ENCODE results near the gene SULT1C3. TPM values are rescaled to one million over a fixed set of nuclear protein-coding genes. Genes with fewer than 3 reads are reported as not detected.

The SULT1C3 gene
- polyA plus RNA-seq, 2 of the 4 experiments (the other 2 are of a cell fraction): not detected

GRCh38 chr2:108199726-108200125 is 40.0 kb upstream of the SULT1C3 start:
- CTCF ChIA-PET: interaction anchor here (1.2 to 1.7 kb wide), 2 partner anchors 69 to 263 kb away, joined by 3 to 5 read pairs; no protein-coding TSS in a partner anchor
- DNase-seq (ENCODE audit: low read depth in 1 of 2, low spot score in 1 of 2) (peak in 1 of 2 experiments; percentile 10), ATAC-seq (no peak), FAIRE-seq (no peak)
- peaks cover 2% of the 10 kb centered on the region; the same call in 2 of the 3 replicates for H3K9me3 ChIP-seq
- no peak overlapping the region for H3K4me2 ChIP-seq
- peaks cover under 1% of the 10 kb centered on the region; the same call in 1 of the 3 replicates for H3K4me1 ChIP-seq
- H3K27ac ChIP-seq: no peak overlapping the region
- TF ChIP-seq RFX5 (IDR thresholded peaks at IDR 0.05) (no peak), CTCF (IDR thresholded peaks at IDR 0.05) (no peak), ZFP36 (IDR thresholded peaks at IDR 0.05; ENCODE audit: borderline replicate concordance, partially characterized antibody) (peak; percentile 2)
- H3K4me3 ChIP-seq: no peak overlapping the region
- POLR2A ChIA-PET: no interaction called here

GRCh38 chr2:108200569-108200968 is 39.2 kb upstream of the SULT1C3 start:
- no peak for TF ChIP-seq CHD2 (IDR thresholded peaks at IDR 0.05; ENCODE audit: low read length, partially characterized antibody)
- no peak for TF ChIP-seq FOSL2 (IDR thresholded peaks at IDR 0.05)
- TF ChIP-seq FOSL2 (CRISPR knock-in tag; IDR thresholded peaks at IDR 0.05): no peak
- no peak for TF ChIP-seq REST (IDR thresholded peaks at IDR 0.05)
- no peak for TF ChIP-seq CBX8 (IDR thresholded peaks at IDR 0.05)
- TF ChIP-seq RNF2 (IDR thresholded peaks at IDR 0.05; ENCODE audit: borderline replicate concordance, low read depth): no peak
- TF ChIP-seq HDAC2 (IDR thresholded peaks at IDR 0.05): no peak
- TF ChIP-seq ZC3H11A (IDR thresholded peaks at IDR 0.05): no peak
- TF ChIP-seq TP53 (CRISPR knock-in tag; IDR thresholded peaks at IDR 0.05): no peak
- TF ChIP-seq NR3C1 (IDR thresholded peaks at IDR 0.05): no peak
- no peak for TF ChIP-seq SMC3 (IDR thresholded peaks at IDR 0.05)
- TF ChIP-seq MAFK (IDR thresholded peaks at IDR 0.05; ENCODE audit: partially characterized antibody): no peak
- no peak for TF ChIP-seq PBX3 (IDR thresholded peaks at IDR 0.05)
- no peak for TF ChIP-seq TFCP2L1 (CRISPR knock-in tag; IDR thresholded peaks at IDR 0.05)
- no peak for TF ChIP-seq FOSB (CRISPR knock-in tag; IDR thresholded peaks at IDR 0.05)
- no peak for TF ChIP-seq CEBPB (IDR thresholded peaks at IDR 0.05)
- TF ChIP-seq KDM5A (IDR thresholded peaks at IDR 0.05): no peak
- no peak for TF ChIP-seq RAD21 (conservative IDR thresholded peaks at IDR 0.05 in 1 of 2, IDR thresholded peaks at IDR 0.05 in 1 of 2)
- no peak for TF ChIP-seq RCOR1 (IDR thresholded peaks at IDR 0.05; ENCODE audit: low read depth, low read length)
- TF ChIP-seq HMGXB4 (CRISPR knock-in tag; IDR thresholded peaks at IDR 0.05; ENCODE audit: borderline replicate concordance): no peak
- no peak overlapping the region for H3K4me3 ChIP-seq
- DNase-seq (ENCODE audit: low read depth in 1 of 2, low spot score in 1 of 2): no peak
- no peak overlapping the region for H3K4me2 ChIP-seq
- no peak overlapping the region for H3K27ac ChIP-seq
- POLR2A ChIA-PET: no interaction called here
- WGBS (ENCODE audit: missing lambda C conversion rate): 77% methylated on average over 7 of the region's 7 CpGs
- no peaks in the 10 kb centered on the region for H3K4me1 ChIP-seq
- no peak for FAIRE-seq
- CTCF ChIA-PET: interaction anchor here (1.7 kb wide), 1 partner anchor 68 kb away, joined by 5 read pairs; no protein-coding TSS in a partner anchor
- H3K9me3 ChIP-seq: peaks cover 2% of the 10 kb centered on the region; the same call in 2 of the 3 replicates
- ATAC-seq: no peak

Measured in A549 (cell line).